SU-DHL-6 (cell line): Measurements from ENCODE around the gene MCF2L2.

ENCODE experiments used
- H2AFZ ChIP-seq: fragments of 200-600 bp; sonication (generic); 2 replicates; pipeline ENCODE4 v1.6.1; 2014; ENCODE audit warnings: low read depth, mild to moderate bottlenecking, moderate library complexity, mixed read lengths, antibody characterized with exemption, low read length; ENCODE audit not compliant: severe bottlenecking
- H3F3A ChIP-seq: fragments of 200-600 bp; shearing (Covaris generic); 2 replicates; pipeline ENCODE4 v1.6.0; 2016; ENCODE audit warnings: antibody characterized with exemption, mild to moderate bottlenecking; ENCODE audit not compliant: insufficient read depth
- H3K27ac ChIP-seq: fragments of 200-600 bp; sonication (generic); 2 replicates; pipeline ENCODE4 v1.5.1; 2016; ENCODE audit warnings: low read depth, mild to moderate bottlenecking, low read length, moderate library complexity, mixed read lengths
- H3K27me3 ChIP-seq: fragments of 200-600 bp; sonication (generic), shearing (Covaris generic); 2 replicates; pipeline ENCODE4 v1.6.0; 2014; ENCODE audit warnings: mild to moderate bottlenecking, low read length
- H3K36me3 ChIP-seq: fragments of 200-600 bp; sonication (generic); 2 replicates; pipeline ENCODE4 v1.6.1; 2014; ENCODE audit warnings: mild to moderate bottlenecking, low read length, mixed read lengths
- H3K4me2 ChIP-seq: fragments of 300-600, 200-600 bp; shearing (Covaris generic), sonication (generic); 2 replicates; pipeline ENCODE4 v1.6.0; 2014; ENCODE audit warnings: low read length, low read depth, mild to moderate bottlenecking; ENCODE audit not compliant: poor library complexity, severe bottlenecking
- H3K4me3 ChIP-seq: fragments of 200-600 bp; sonication (generic); 2 replicates; pipeline ENCODE4 v1.5.1; 2014; ENCODE audit warnings: antibody characterized with exemption, low read length, mild to moderate bottlenecking, mixed read lengths; ENCODE audit not compliant: insufficient read depth, poor library complexity, severe bottlenecking
- H3K79me2 ChIP-seq: fragments of 200-600 bp; sonication (generic); 2 replicates; pipeline ENCODE4 v1.6.1; 2014; ENCODE audit warnings: mild to moderate bottlenecking, low read length, moderate library complexity; ENCODE audit not compliant: insufficient read depth
- H3K9ac ChIP-seq: fragments of 200-600 bp; sonication (generic); 2 replicates; pipeline ENCODE4 v1.7.0; 2014; ENCODE audit warnings: mild to moderate bottlenecking, low read length
- H3K9me2 ChIP-seq: fragments of 200-600 bp; sonication (generic); replicated peaks from 2 replicates; pipeline ENCODE4 v1.6.1; 2014; ENCODE audit warnings: low read length; ENCODE audit not compliant: insufficient read depth
- H3K9me3 ChIP-seq: fragments of 200-600 bp; sonication (generic); 2 replicates; pipeline ENCODE4 v1.6.1; 2014; ENCODE audit warnings: low read length, mixed read lengths; ENCODE audit not compliant: insufficient read depth
- H4K20me1 ChIP-seq: fragments of 200-600 bp; sonication (generic); 2 replicates; pipeline ENCODE4 v1.6.1; 2014; ENCODE audit warnings: low read depth, mild to moderate bottlenecking, antibody characterized with exemption, low read length, moderate library complexity, mixed read lengths
- EZH2phosphoT487 ChIP-seq: fragments of 200-600 bp; sonication (generic), shearing (Covaris generic); conservative IDR thresholded peaks from 2 replicates; pipeline ENCODE4 v1.6.1; 2018; ENCODE audit warnings: mild to moderate bottlenecking, antibody characterized with exemption, low read length, moderate library complexity, mixed read lengths
- TF ChIP-seq, protein P1 (sequence below): fragments of 200-600 bp; sonication (generic); IDR thresholded peaks from one replicate; pipeline ENCODE4 v1.5.1; 2017; ENCODE audit warnings: antibody characterized with exemption, mild to moderate bottlenecking, low read length, moderate library complexity; ENCODE audit not compliant: insufficient read depth, poor library complexity, severe bottlenecking

Gene MCF2L2

GRCh38 chr3:183369627-183370026, 58.8 kb downstream of the MCF2L2 start:
- Histone ChIP-seq H3K4me2 (no peak overlapping the region), H3K9me3 (no peaks in the 10 kb centered on the region), H3K27ac (no peak overlapping the region), H3K79me2 (no peaks in the 10 kb centered on the region), H3K4me3 (no peak overlapping the region), H3K9me2 (no peaks in the 10 kb centered on the region), H3K36me3 (no peaks in the 10 kb centered on the region), H2AFZ (no peak overlapping the region), H4K20me1 (no peaks in the 10 kb centered on the region), H3F3A (no peaks in the 10 kb centered on the region), H3K27me3 (no peaks in the 10 kb centered on the region), H3K9ac (no peak overlapping the region)
- TF ChIP-seq EZH2phosphoT487, result no peak
- TF ChIP-seq, protein P1, sequence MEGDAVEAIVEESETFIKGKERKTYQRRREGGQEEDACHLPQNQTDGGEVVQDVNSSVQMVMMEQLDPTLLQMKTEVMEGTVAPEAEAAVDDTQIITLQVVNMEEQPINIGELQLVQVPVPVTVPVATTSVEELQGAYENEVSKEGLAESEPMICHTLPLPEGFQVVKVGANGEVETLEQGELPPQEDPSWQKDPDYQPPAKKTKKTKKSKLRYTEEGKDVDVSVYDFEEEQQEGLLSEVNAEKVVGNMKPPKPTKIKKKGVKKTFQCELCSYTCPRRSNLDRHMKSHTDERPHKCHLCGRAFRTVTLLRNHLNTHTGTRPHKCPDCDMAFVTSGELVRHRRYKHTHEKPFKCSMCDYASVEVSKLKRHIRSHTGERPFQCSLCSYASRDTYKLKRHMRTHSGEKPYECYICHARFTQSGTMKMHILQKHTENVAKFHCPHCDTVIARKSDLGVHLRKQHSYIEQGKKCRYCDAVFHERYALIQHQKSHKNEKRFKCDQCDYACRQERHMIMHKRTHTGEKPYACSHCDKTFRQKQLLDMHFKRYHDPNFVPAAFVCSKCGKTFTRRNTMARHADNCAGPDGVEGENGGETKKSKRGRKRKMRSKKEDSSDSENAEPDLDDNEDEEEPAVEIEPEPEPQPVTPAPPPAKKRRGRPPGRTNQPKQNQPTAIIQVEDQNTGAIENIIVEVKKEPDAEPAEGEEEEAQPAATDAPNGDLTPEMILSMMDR, result no peak

GRCh38 chr3:183369117-183369516, 59.3 kb downstream of the MCF2L2 start:
- Histone ChIP-seq H3K27me3 (no peaks in the 10 kb centered on the region), H3K79me2 (no peaks in the 10 kb centered on the region), H3K9me2 (no peaks in the 10 kb centered on the region), H3F3A (no peaks in the 10 kb centered on the region), H3K4me2 (no peak overlapping the region), H3K9ac (no peak overlapping the region), H4K20me1 (no peaks in the 10 kb centered on the region), H3K9me3 (no peaks in the 10 kb centered on the region), H3K4me3 (no peak overlapping the region), H3K27ac (no peak overlapping the region), H2AFZ (no peak overlapping the region), H3K36me3 (no peaks in the 10 kb centered on the region)
- no peak for TF ChIP-seq EZH2phosphoT487
- TF ChIP-seq, protein P1, result no peak

DNA sequence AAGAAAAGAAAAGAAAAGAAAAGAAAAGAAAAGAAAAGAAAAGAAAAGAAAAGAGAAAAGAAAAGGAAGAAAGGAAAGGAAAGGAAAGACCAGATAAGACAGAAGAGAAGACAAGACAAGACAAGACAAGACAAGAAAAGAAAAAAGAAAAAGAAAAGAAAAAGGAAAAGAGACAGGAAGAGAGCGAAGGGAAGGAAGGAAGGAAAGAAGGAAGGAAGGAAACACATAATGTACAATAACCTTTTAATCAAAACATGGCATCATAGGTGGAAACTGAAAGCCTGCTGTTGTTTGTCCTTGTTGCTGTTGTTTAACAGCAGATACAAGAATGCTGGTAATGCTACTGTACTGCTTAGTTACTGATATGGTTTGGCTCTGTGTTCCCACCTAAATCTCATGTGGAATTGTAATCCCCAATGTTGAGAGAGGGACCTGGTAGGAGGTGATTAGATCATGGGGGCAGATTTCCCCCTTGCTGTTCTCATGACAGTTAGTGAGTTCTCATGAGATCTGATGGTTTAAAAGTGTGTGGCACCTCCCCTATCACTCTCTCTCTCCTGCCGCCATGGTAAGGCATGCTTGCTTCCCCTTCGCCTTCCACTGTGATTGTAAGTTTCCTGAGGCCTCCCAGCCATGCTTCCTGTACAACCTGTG, 67.3 kb downstream of the MCF2L2 start:
- H3K9ac ChIP-seq, result no peak overlapping the region
- no peaks in the 10 kb centered on the region for H3K9me3 ChIP-seq
- H3K79me2 ChIP-seq, result no peaks in the 10 kb centered on the region
- H3F3A ChIP-seq, result no peaks in the 10 kb centered on the region
- H3K27ac ChIP-seq, result no peak overlapping the region
- TF ChIP-seq, protein P1, result no peak
- no peak for TF ChIP-seq EZH2phosphoT487
- no peak overlapping the region for H2AFZ ChIP-seq
- no peak overlapping the region for H3K4me3 ChIP-seq
- no peaks in the 10 kb centered on the region for H3K27me3 ChIP-seq
- H4K20me1 ChIP-seq, result no peaks in the 10 kb centered on the region
- no peaks in the 10 kb centered on the region for H3K9me2 ChIP-seq
- H3K4me2 ChIP-seq, result no peak overlapping the region
- H3K36me3 ChIP-seq, result no peaks in the 10 kb centered on the region
